NCI-H226 (cell line): Measurements from ENCODE around the gene MYOM1.

Experiments used
- DNase-seq: peaks from one replicate; pipeline ENCODE4 v3.0.0-alpha.2; 2015

Gene MYOM1

DNA sequence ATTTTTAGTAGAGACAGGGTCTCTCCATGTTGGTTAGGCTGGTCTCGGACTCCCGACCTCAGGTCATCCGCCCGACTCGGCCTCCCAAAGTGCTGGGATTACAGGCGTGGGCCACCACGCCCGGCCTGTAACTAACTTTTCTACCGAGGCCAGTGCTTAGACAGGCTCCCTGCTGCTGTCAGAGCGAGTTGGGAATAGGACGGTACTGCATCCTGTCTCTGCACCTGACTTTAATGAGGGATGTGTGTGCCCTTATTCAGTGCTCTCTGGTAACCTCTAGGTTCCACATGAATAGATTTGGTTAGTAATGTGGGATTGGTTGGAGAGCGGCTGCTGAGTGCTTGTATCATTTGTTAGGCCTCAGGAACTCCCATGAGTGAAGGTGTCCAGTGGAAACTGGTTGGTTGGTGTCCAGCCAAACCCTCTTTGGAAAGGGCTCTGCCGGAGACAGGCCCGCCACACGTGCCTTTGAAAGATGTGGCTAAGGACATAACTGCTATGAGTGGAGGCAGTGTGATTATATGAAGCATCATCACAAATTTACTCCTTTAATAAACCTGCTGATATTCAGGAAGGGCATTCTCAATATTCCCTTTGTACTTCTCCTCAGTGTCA lies 36.6 kb downstream of the MYOM1 start:
- no peak for DNase-seq

DNA sequence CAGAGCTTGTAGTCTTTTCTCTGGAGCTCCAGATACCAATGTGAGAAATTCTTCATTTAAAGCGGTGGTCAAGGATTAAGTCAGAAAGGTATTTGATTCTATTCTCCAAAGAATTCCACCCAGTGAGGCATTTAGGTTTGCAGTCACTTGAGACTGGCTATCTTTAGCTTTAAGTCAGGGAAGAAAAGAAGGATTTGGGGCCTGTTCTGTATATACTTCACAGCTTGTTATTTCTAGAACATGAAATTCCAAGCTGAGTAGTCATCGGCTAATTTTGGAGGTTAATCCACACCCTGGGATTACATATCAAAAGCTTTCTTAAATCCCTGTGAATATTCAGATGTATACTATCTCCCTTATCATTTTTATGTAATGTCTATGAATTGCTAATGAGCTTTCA lies 39.4 kb downstream of the MYOM1 start:
- DNase-seq, result no peak

DNA sequence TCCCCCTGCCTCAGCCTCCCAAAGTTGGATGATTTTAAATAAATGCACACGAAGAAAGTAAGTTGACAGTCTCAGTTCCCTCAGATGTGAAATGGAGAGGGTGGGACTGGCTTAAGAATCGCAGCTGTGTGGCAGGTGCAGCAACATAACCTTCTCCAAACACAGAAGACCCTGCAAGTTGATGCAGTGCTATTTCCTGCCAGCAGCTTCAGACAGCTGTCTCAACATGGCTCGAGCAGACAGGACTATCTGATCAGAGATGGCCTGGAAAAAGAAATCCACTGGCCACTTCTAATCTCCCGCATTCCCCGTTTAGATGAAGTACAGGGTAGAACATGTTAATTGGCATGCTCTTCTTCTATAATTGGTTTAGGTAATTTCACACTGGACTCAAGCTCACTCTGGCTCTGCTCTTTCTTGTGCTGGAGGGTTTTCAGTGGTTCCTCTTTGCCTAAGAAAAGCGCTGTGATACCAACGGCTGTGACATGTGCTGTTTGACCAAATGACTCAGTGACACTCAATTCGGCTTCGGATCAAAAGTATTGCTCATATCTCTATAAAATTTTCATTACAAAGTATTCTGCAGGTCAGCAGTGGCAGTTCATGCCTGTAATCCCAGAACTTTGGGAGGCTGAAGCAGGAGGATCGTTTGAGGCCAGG lies 40.2 kb downstream of the MYOM1 start:
- DNase-seq, result no peak

DNA sequence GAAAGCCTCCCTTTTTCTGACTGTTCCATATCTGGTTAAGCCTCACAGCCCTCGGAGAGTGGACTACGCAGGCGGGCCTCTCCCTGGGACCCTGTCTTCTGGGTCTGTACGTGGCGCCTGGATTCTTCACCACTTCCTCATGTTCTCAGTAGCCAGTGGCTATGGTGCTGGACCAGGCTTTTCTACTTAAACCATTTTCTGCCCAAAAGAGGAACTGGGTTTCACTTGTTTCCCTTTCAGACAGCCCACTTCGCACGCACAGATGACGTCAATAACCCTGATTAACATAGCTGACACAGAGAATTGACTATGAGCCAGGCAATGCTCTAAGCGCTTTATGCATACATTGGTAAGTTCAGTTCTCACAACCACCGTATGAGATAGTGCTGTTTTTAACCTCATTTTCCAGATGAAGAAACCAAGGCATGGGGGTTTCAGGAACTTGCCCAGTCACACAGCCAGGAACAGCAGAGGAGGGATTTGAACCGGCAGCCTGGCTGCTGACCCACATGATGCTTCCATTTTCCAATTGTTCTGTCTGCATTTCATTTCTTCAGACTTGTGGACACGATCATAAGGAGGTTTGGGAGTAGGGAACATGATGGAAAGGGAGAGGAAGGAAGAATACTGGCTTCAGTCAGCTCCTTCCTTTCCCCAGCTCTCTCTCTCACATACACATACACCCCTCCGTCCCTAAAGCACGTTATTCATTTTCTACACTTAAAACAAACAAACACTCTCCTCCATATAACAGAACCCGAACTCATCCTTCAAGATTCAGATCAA lies 41.7 kb downstream of the MYOM1 start:
- no peak for DNase-seq

DNA sequence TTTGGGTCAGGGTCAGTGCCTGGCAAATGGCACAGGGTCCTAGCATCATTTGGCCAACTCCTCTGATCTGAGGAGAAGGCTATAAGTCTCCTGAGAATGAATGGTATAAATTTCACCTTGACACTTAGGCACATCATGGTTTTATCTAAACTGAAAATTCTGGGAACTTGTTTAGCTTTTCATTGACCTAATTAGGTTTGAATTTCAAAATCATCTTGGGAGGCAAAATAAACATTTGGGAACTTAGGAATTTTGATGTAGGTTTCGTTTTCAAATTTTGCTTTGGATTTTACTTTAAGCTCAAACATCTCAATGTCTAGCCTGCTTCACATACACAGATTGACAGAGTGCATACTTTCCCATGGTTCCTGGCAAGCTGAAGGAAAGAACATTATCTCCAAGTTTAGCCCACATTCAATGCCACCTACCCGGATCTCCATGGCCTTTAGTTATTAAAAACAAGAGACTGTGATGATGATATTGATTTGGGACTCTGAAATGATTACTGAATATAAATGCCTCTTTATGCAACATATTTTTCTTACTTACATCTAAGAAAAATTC lies 44.5 kb downstream of the MYOM1 start:
- no peak for DNase-seq

DNA sequence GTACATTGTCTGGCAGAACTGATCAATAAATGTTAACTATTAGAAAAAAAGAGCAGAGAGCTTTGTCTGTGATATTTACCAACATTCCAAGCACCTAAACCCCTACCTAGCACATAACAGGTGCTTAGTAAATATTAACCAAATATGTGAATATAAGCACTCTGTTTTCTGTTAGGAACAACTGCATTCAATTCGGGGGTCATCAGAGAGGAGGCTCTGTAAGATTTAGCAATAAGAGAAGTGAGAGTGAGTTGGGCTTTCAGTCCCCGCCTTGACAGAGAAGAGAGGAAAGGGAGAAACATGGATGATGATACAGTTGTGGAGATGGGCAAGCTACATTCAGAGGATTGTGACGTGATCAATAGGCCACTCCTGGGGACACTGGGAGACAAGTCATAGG lies 47.7 kb downstream of the MYOM1 start:
- no peak for DNase-seq

DNA sequence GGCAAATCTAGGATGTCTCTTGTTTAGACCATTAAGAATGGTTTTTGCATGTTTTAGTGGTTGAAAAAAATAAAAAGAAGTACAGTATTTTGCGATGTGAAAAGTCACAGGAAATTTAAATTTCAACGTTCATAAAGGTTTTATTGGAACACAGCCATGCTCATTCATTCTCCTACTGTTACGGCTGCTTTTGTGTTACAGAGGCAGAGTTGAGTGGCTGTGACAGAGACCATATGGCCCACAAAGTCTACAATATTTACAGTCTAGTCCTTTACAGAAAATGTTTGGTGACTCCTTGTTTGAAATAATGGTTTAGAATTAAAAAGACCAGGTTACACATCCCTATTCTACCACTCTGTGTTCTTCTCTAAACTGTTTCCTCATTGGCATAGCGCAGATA lies 48.1 kb downstream of the MYOM1 start:
- DNase-seq, result no peak

DNA sequence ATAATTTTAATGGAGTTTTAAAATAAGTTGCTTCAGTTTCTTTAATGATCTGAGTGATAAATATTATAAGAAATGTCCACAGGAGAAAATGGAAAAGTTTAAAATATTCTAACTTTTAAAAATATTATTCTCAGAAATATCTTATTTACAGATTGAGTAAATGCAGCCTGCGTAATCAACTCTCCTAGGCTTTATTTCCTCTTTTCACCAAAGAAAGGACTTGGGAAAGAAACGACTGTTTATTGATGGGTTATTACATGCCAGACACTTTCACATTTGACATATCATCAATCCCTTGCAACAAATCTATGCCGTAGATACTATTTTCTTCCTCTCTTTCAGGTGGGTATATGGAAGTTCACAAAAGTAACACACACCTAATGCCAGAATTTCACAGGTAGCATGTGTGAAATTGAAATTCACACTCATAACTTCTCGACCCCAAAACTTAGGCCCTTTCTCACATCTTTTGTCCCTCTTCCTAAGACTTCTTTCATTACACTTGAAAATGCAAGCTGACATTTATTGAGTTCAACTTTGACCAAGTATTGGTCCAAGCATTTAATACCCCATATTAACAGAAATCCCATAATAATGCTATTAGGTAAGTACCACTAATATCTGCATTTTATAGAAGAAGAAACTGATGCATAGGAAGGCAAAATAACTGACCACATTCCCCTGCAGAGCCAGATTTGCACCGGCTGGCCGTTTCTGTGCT lies 49.2 kb downstream of the MYOM1 start:
- DNase-seq, result no peak

DNA sequence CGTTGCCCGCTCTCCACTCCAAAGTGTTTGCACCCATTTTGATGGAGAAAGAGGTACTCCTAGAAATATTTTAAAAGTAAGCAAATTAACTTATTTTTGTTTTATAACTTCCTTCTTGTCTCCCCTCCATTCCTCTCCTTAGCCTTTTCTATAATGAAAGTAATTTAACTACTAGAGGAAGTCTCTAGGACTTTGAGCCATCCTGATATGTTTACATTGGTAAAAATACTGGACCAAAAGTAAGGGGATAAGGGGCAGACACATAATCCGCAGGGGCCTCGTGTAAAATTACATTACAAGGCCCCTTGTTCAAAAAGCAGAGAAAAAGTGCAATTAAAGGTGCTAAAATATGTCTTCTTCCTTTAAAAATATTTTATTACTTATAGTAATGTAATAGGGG lies 55.4 kb downstream of the MYOM1 start:
- DNase-seq, result no peak

DNA sequence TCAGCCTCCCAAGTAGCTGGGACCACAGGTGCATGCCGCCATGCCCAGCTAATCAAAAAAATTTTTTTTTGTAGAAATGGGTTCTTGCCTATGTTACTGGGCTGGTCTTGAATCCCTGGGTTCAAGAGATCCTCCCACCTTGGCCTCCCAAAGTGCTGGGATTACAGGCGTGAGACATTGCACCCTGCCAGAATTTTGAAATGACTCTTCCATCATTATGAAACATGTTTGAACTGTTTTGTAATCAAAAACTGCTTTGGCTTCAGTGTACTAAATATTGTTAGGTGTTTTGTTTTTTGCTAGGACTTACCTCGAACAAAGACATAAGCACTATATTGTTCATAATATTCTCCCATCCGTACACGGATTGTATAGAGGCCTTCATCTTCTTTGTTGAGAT lies 55.8 kb downstream of the MYOM1 start:
- no peak for DNase-seq

DNA sequence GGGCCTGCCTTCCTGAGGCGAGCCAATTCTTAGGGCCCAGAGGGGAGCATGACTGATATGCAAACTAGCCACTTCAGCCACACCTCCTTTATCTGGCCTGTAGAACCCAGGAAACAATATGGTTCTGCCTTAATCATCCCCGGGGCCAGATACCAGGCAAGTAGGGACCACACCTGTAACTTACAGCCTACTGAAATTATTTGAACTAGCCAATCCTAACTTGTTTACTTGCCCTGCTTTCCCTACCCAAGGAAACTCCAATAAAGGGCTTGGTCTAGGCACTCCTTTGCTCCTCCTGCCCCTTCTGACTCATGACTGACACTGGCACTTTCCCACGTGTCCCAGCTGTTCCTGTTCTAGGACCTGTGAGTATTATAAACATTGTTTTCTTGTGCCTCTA lies 57.6 kb downstream of the MYOM1 start:
- DNase-seq, result no peak

DNA sequence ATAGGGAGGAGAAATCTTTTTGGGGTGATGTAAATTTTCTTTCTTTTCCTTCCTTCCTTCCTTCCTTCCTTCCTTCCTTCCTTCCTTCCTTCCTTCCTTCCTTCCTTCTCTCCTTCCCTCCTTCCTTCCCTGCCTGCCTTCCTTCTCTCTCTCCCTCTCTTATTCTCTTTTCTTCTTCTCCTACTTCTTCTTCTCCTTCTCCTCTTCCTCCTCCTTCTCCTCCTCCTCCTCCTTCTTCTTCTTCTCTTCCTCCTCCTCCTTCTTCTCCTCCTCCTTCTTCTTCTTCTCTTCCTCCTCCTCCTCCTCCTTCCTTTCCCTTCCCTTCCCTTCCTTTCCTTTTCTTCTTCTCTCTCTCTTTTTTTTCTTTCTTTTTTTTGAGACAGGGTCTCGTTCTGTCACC lies 59.9 kb downstream of the MYOM1 start:
- DNase-seq, result no peak

DNA sequence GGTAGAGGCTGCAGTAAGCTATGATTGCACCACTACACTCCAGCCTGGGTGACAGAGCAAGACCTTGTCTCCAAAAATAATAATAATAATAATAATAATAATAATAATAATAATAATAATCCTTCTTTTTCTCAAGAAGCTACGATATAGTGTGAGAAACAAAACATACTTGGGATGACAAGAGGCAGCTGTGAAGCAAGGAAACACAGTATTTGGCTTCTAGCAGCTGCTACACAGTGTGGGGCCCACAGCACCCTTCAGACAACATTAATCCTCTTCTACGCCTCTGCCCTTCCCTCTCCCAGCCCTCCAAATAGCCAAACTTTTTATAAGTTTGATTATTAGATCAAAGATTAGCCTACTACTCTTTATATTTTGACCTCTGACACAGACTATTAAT lies 62.2 kb downstream of the MYOM1 start:
- no peak for DNase-seq

DNA sequence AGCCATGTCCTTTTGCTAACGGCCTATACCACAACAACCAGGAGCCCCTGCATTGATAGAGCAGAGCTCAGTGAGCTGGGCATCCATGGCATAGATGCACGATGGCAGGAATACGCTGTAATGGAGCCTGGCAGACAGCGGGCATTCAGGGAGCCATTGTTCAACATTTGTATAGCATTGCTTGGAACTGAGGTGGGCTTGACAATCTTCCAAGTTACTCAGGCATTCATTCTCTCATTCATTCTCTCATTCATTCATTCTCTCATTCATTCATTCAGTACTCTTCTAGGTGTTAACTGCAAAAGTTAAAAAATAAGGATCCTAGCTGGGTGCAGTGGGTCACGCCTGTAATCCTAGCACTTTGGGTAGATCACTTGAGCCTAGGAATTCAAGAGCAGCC lies 62.7 kb downstream of the MYOM1 start:
- DNase-seq, result no peak

DNA sequence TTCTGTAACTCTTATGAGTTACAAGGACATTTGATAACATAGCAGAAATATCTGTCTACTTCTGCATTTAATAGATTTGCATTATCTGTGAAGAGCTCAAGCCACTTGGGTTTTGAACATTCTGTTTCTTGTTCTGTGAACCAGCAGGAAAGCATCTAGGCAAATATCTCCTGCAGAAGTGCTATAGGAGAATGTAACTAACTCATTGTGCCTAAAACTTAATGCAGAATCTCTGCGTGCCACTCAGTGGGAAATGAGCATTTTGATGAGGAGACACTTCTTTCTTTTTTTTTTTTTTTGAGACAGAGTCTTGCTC lies 63.5 kb downstream of the MYOM1 start:
- DNase-seq, result no peak

DNA sequence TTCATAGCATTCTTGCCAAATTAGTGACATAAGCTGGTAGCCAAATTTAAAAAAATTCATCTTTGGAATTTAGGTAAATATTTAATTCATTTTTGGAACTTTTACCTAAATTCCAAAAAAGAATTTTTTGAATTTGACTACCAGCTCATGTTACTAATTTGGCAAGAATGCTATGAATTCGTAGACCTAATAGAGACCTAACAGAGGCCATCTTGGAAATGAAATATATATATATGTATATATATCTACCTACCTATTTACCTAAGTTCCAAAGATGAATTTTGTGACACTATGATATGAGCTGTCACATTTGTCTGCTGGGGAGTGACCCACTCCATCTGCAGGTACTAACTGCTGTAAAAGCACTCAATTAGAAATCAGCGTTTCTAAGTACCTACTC lies 65.6 kb downstream of the MYOM1 start:
- no peak for DNase-seq

DNA sequence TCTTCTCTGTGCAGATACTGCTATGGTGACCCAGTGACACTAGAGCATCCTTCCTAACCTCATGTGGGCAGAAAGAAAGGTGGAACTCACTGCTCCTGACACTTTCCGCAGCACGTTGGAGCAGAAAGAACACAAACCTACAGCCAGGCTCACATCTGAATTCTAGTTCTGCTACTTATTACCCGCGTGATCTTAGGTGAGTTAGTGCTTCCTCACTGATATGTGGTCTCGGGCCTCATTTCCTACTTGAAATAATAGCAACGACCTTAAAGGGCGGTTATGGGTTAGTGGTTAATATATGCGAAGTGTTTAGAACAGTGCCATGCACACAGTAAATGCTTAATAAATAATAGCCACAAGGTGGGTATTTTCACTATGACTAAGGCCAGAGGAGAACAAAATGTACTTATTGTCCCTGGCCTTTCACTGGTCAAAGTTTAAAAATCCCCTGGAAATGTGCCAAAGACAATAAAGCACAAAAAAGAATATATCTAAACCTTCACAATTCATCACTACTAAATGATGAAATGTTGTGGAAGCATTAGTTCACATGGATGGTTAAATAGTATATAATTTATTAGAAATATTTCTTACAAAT lies 66.6 kb downstream of the MYOM1 start:
- no peak for DNase-seq

DNA sequence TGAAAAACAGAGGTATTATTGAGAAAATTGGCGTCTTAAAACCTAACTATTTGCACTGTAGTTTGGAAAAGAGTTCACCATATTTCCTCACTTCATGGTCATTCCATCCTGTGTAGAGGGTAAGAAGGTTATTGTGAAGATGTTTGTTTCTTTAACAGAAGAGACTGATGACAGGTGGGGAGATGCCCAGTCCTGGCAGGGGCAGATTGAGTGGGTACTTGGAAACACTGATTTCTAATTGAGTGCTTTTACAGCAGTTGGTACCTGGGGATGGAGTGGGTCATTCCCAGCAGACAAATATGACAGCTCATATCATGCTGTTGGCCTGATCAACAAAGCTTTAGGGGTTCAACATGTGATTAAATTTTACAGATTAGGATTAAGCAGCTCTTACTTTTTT lies 67.5 kb downstream of the MYOM1 start:
- no peak for DNase-seq

DNA sequence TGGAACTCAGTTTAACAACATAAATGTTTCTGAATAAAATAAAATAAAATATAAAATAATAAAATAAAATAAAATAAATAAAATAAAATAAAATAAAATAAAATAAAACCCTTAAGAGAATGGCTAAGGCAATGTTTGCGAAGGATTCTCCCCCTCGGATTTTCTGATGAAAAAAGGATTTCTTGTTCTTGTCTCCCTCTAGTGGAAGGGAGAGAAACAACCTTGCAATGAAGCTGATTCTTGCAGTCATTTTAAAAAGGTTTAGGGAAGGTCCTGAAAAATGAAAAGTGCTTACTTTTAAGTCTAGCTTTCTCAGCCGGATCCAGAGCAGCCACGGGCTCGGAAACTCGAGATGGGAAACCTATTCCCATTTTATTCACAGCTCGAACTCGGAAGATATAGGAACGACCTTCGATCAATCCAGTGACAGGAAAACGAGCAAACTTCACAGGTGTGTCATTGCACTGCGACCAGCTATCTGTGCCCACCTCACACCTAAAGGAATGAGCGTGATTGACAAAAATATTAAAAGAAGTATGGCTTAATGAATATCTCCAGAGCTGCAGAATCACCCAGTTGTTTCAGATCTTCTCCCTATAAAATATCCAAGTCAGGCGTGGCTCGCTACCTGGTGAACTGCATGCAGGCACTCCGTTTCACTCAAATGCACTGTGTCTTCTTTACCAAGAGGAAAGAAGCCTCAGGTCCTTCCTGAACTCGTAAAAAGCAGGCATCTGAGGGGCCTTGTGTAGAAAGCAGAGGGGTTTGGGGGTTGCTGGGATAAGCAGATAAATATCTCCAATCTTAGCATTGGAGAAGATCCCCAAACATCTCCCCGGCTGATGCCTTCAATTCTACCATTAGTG lies 68.1 kb downstream of the MYOM1 start:
- DNase-seq, result no peak

DNA sequence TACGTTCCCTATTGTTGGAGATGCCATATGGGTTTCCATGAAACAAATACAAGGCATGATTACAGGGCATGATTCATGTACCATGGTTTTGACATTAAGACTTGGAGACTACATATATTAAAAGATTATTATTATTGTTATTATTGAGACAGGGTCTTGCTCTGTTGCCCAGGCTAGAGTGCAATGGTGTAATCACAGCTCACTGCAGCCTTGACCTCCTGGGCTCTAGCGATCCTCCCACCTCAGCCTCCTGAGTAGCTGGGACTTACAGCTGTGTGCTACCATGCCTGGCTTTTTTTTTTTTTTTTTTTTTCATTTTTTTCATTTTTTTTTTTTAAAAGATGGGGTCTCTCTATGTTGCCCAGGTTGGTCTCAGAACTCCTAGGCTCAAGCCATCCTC lies 69.1 kb downstream of the MYOM1 start:
- DNase-seq, result no peak

DNA sequence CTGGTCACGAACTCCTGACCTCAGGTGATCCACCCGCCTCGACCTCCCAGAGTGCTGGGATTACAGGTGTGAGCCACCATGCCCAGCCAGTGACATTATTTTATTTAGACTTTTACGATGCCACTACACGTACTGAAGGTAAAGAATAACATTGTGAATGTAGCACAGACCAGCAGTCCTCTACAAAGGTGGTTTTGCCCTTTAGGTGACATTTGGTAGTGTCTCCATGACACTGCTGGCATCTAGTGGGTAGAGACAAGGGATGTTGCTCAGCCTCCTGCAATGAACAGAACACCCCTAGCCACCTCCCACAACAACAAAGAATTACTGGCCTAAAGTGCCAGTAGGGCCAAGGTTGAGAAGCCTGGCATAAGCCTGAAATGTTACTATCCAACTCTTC lies 69.5 kb downstream of the MYOM1 start:
- DNase-seq, result no peak

DNA sequence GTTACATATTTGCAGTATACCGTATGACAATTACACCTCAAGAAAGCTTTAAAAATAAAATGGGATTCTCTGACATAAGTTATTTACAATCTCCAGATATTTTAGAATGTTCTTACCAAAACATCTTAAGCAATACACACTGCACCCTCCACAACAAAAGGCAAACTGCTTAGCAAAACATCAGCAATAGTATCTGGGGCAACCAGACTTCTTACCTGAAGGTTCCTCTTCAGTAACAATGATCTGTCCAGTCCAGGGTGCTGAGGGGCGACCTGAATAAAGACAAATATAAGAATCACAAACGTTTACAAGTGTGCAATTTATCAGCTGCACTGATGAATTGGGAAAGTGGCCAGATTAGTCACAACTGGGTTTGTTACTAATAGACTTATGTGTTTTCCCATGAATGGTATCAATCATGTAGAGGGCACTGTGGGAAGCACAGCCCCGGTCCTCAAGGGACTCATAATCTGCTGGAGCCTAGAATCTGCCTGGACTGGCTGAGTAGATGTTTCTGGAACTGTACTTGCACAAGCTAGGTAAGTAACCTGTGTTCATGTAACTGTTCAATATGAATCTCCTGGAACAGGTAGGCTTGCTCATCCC lies 70.7 kb downstream of the MYOM1 start:
- DNase-seq, result no peak
